ENCODE data around the gene MYO1B. TPM values are rescaled to one million over a fixed set of nuclear protein-coding genes. Genes with fewer than 3 reads are reported as not detected.

The MYO1B gene
- total and polyA plus RNA-seq, 2 of the 8 experiments (the other 6 are each of a cell fraction or from before 2014, with no cell fraction given): 15.5 to 61.2 TPM

- H3K9me3 ChIP-seq (ENCODE audit: insufficient read depth in 2 of 2, low read depth in 1 of 2, low read length in 1 of 2): no peaks in the 10 kb centered on the region
- WGBS, 2 experiments (ENCODE audit: extremely low coverage in 1 of 2, insufficient coverage in 1 of 2, insufficient read length in 1 of 2, insufficient replicate concordance in 2 of 2, low coverage in 1 of 2, low lambda C conversion rate in 2 of 2, missing lambda C conversion rate in 1 of 2): 81% methylated on average over 3 of the region's 3 CpGs; no CpG with 5 or more reads in 1 of the 2 experiments
- no peak overlapping the region for H2BK15ac ChIP-seq (ENCODE audit: low read length)
- H3K9ac ChIP-seq (replicated peaks in 1 of 4; ENCODE audit: extremely low read depth in 1 of 4, low read depth in 3 of 4, low read length in 3 of 4): no peak overlapping the region
- H3K18ac ChIP-seq (ENCODE audit: extremely low read depth, low read length): no peak overlapping the region
- no peak overlapping the region for H3K27ac ChIP-seq (ENCODE audit: low read depth, low read length)
- H3K23ac ChIP-seq (ENCODE audit: insufficient read length): no peak overlapping the region
- no peak overlapping the region for H2AFZ ChIP-seq (ENCODE audit: low read length)
- no peak overlapping the region for H2BK5ac ChIP-seq (ENCODE audit: low read depth, low read length)
- H4K20me1 ChIP-seq (replicated peaks in 1 of 2; ENCODE audit: control insufficient read depth in 1 of 2, insufficient read depth in 2 of 2, low read length in 2 of 2): no peaks in the 10 kb centered on the region
- no peaks in the 10 kb centered on the region for H3K79me2 ChIP-seq (ENCODE audit: control insufficient read depth in 1 of 2, insufficient read depth in 2 of 2, low read length in 2 of 2)
- no peaks in the 10 kb centered on the region for H3K23me2 ChIP-seq (ENCODE audit: low read depth, low read length)
- no peak overlapping the region for H3K4ac ChIP-seq (replicated peaks; ENCODE audit: insufficient read length, low read depth, low read length)
- H4K8ac ChIP-seq (ENCODE audit: extremely low read depth, insufficient read depth, low read length): no peak overlapping the region
- ChIA-PET CTCF (ENCODE audit: partially characterized antibody) (interaction anchor here (1.3 kb wide), 1 partner anchor 20 kb away, joined by 3 read pairs; no protein-coding TSS in a partner anchor), POLR2A (ENCODE audit: partially characterized antibody) (no interaction called here)
- no peak overlapping the region for H3K4me3 ChIP-seq (ENCODE audit: extremely low read depth in 1 of 4, insufficient read depth in 2 of 4, low read depth in 3 of 4, low read length in 4 of 4)
- DNase-seq (ENCODE audit: low read depth in 1 of 2, low spot score in 2 of 2) (no peak), FAIRE-seq (no peak)
- H4K91ac ChIP-seq (replicated peaks; ENCODE audit: insufficient read length, low read length): no peak overlapping the region
- no peak overlapping the region for H3K4me2 ChIP-seq (ENCODE audit: insufficient read depth in 1 of 2, low read depth in 2 of 2, low read length in 2 of 2)
- H3K4me1 ChIP-seq (replicated peaks in 1 of 4; ENCODE audit: control insufficient read depth in 3 of 4, insufficient read depth in 4 of 4, low read length in 3 of 4): peaks cover 2 to 7% (median 7%) of the 10 kb centered on the region in 4 experiments; a peak in 5 of 7 replicates
- H3K56ac ChIP-seq (replicated peaks; ENCODE audit: insufficient read length, low read depth, low read length): no peak overlapping the region
- TF ChIP-seq MAFK (IDR thresholded peaks at IDR 0.05; ENCODE audit: low read depth, low read length) (no peak), SUZ12 (IDR thresholded peaks at IDR 0.05; ENCODE audit: low read length) (no peak), SP2 (IDR thresholded peaks at IDR 0.05; ENCODE audit: low read length) (no peak), EZH2 (IDR thresholded peaks at IDR 0.05; ENCODE audit: low read depth, low read length, severe bottlenecking) (no peak), JUN (IDR thresholded peaks at IDR 0.05; ENCODE audit: low read depth, low read length) (no peak), TBP (IDR thresholded peaks at IDR 0.05; ENCODE audit: low read depth, low read length) (no peak), POLR2A (IDR thresholded peaks at IDR 0.05; ENCODE audit: control extremely low read depth in 1 of 2, low read depth in 2 of 2, low read length in 2 of 2) (no peak), POLR2AphosphoS5 (IDR thresholded peaks at IDR 0.05; ENCODE audit: low read depth, low read length) (no peak), GTF2F1 (IDR thresholded peaks at IDR 0.05; ENCODE audit: borderline replicate concordance, low read depth, low read length) (no peak), HDAC2 (IDR thresholded peaks at IDR 0.05; ENCODE audit: borderline replicate concordance in 1 of 2, low read depth in 2 of 2, low read length in 2 of 2) (no peak), CBX8 (IDR thresholded peaks at IDR 0.05; ENCODE audit: borderline replicate concordance, low read depth, low read length) (no peak), SIN3A (conservative IDR thresholded peaks at IDR 0.05 in 1 of 2, IDR thresholded peaks at IDR 0.05 in 1 of 2; ENCODE audit: low read depth in 1 of 2, low read length in 2 of 2) (no peak), SP1 (IDR thresholded peaks at IDR 0.05; ENCODE audit: low read depth, low read length) (no peak)
- H3K36me3 ChIP-seq (ENCODE audit: control insufficient read depth in 2 of 4, insufficient read depth in 4 of 4, low read length in 3 of 4): no peaks in the 10 kb centered on the region
- H3K27me3 ChIP-seq (replicated peaks in 1 of 4; ENCODE audit: control insufficient read depth in 3 of 4, extremely low read depth in 1 of 4, insufficient read depth in 3 of 4, low read length in 3 of 4): peaks cover 0 to 1% (median 0%) of the 10 kb centered on the region in 4 experiments; a peak in 1 of 7 replicates
- H3K79me1 ChIP-seq (ENCODE audit: low read depth, low read length): no peaks in the 10 kb centered on the region
- no peak overlapping the region for H3K14ac ChIP-seq (ENCODE audit: insufficient read length)
- no peak overlapping the region for H2BK12ac ChIP-seq (ENCODE audit: low read depth, low read length)
- no peak overlapping the region for H2BK20ac ChIP-seq (ENCODE audit: low read length)
- H2BK120ac ChIP-seq (replicated peaks; ENCODE audit: low read depth, low read length): no peak overlapping the region
- no peak overlapping the region for H2AK5ac ChIP-seq (ENCODE audit: low read depth, low read length)
- no peak overlapping the region for H4K5ac ChIP-seq (ENCODE audit: insufficient read length, low read depth, low read length)
Observed at GRCh38 chr2:191222952-191223351, 22.3 kb upstream of the MYO1B start.

Measured in H1 (cell line).